IMR-90 (cell line): Measurements from ENCODE around the gene SUSD1.

ENCODE experiments used
- BHLHE40 ChIP-seq: fragments of 150-350 bp; IDR thresholded peaks from 2 replicates; pipeline ENCODE4 v1.6.1; 2016; ENCODE audit warnings: mild to moderate bottlenecking, low read depth, low read length
- CEBPB ChIP-seq: IDR thresholded peaks from 2 replicates; pipeline ENCODE4 v1.6.1; 2012; ENCODE audit warnings: low read depth, low read length, improper control_type of control experiment
- CTCF ChIP-seq: conservative IDR thresholded peaks from 2 replicates; pipeline ENCODE4 v1.5.1; 2012; ENCODE audit warnings: mild to moderate bottlenecking, low read depth, low read length, improper control_type of control experiment
- FOS ChIP-seq: fragments of 150-350 bp; IDR thresholded peaks from 2 replicates; pipeline ENCODE4 v1.6.1; 2016; ENCODE audit warnings: low read depth, low read length
- MAFK ChIP-seq: IDR thresholded peaks from 2 replicates; pipeline ENCODE4 v1.6.1; 2012; ENCODE audit warnings: low read depth, low read length, improper control_type of control experiment
- MAZ ChIP-seq: IDR thresholded peaks from 2 replicates; pipeline ENCODE4 v1.6.1; 2012; ENCODE audit warnings: low read depth, mild to moderate bottlenecking, low read length, improper control_type of control experiment, moderate library complexity, borderline replicate concordance
- MXI1 ChIP-seq: IDR thresholded peaks from 2 replicates; pipeline ENCODE4 v1.6.1; 2012; ENCODE audit warnings: low read depth, mild to moderate bottlenecking, low read length, moderate library complexity, borderline replicate concordance
- POLR2A ChIP-seq: IDR thresholded peaks from 2 replicates; pipeline ENCODE4 v1.6.1; 2012; ENCODE audit warnings: mild to moderate bottlenecking, low read depth, low read length
- RAD21 ChIP-seq: IDR thresholded peaks from 2 replicates; pipeline ENCODE4 v1.6.1; 2012; ENCODE audit warnings: low read length, improper control_type of control experiment
- RCOR1 ChIP-seq: IDR thresholded peaks from 2 replicates; pipeline ENCODE4 v1.6.1; 2012; ENCODE audit warnings: mild to moderate bottlenecking, low read length, improper control_type of control experiment; ENCODE audit not compliant: insufficient replicate concordance
- RFX5 ChIP-seq: IDR thresholded peaks from 2 replicates; pipeline ENCODE4 v1.8.0; 2012; ENCODE audit warnings: low read depth, mild to moderate bottlenecking, low read length, moderate library complexity
- SMC3 ChIP-seq: fragments of 150-350 bp; IDR thresholded peaks from 2 replicates; pipeline ENCODE4 v1.6.1; 2016; ENCODE audit warnings: low read depth, mild to moderate bottlenecking, antibody characterized with exemption, low read length, moderate library complexity
- USF2 ChIP-seq: fragments of 150-350 bp; IDR thresholded peaks from 2 replicates; pipeline ENCODE4 v1.6.1; 2017; ENCODE audit warnings: mild to moderate bottlenecking, antibody characterized with exemption, low read length, low read depth

GRCh38 chr9:112173489-112174221, 1.4 kb downstream of the SUSD1 start:
- TF ChIP-seq CTCF (no peak), SMC3 (no peak), POLR2A (no peak), MAZ (no peak), FOS (no peak), MAFK (no peak), USF2 (no peak), BHLHE40 (no peak), RFX5 (no peak), MXI1 (no peak), CEBPB (no peak), RCOR1 (no peak), RAD21 (no peak)
